ENCODE data around the gene NRARP. TPM values are rescaled to one million over a fixed set of nuclear protein-coding genes. Genes with fewer than 3 reads are reported as not detected.
"Not testable (repeated sequence)": the region's sequence is repeated elsewhere in the genome, so short reads cannot be mapped to it uniquely, and the experiment has no call there.

Gene NRARP
- 0.25 TPM in 1 of 2 replicates, not detected in the other for total RNA-seq (2012; rRNA removed)

GRCh38 chr9:137302118-137302448 is at the start of gene NRARP:
Gene NRARP, minus strand, starts transcription at chr9:137302271. Its CDS starts 343 bp downstream, at chr9:137301928.
- peak within 1 kb of the TSS; percentile 62 for H3K4me3 ChIP-seq (ENCODE audit: low read length)
- H3K4me1 ChIP-seq (ENCODE audit: control insufficient read depth, insufficient read depth, low read length): peaks cover 28% of the 10 kb centered on the region
- H3K27me3 ChIP-seq (ENCODE audit: control insufficient read depth, insufficient read depth, low read length): peaks cover 45% of the 10 kb centered on the region
- H3K9me3 ChIP-seq (replicated peaks; ENCODE audit: low read length): no peaks in the 10 kb centered on the region
- H3K36me3 ChIP-seq (ENCODE audit: insufficient read depth, low read length): no peaks in the 10 kb centered on the region
- H3K9ac ChIP-seq (ENCODE audit: low read depth, low read length): no peak within 1 kb of the TSS
- H3K4me2 ChIP-seq (ENCODE audit: low read length): peak within 1 kb of the TSS; percentile 82

- H3K9ac ChIP-seq (ENCODE audit: low read depth, low read length): no peak overlapping the region
- no peak overlapping the region for H3K4me2 ChIP-seq (ENCODE audit: low read length)
- H3K4me3 ChIP-seq (ENCODE audit: low read length): no peak overlapping the region
- H3K36me3 ChIP-seq (ENCODE audit: insufficient read depth, low read length): no peaks in the 10 kb centered on the region
- H3K9me3 ChIP-seq (replicated peaks; ENCODE audit: low read length): peaks cover 6% of the 10 kb centered on the region
- H3K27me3 ChIP-seq (ENCODE audit: control insufficient read depth, insufficient read depth, low read length): no peaks in the 10 kb centered on the region
- H3K4me1 ChIP-seq (ENCODE audit: control insufficient read depth, insufficient read depth, low read length): no peaks in the 10 kb centered on the region
These were observed 48.9 kb upstream of the NRARP start for GRCh38 chr9:137350696-137351584.

GRCh38 chr9:137349471-137350033 is 47.5 kb upstream of the NRARP start:
- Histone ChIP-seq H3K4me1 (ENCODE audit: control insufficient read depth, insufficient read depth, low read length) (no peaks in the 10 kb centered on the region), H3K9ac (ENCODE audit: low read depth, low read length) (no peak overlapping the region), H3K4me3 (ENCODE audit: low read length) (no peak overlapping the region), H3K9me3 (replicated peaks; ENCODE audit: low read length) (no peaks in the 10 kb centered on the region), H3K36me3 (ENCODE audit: insufficient read depth, low read length) (no peaks in the 10 kb centered on the region), H3K4me2 (ENCODE audit: low read length) (no peak overlapping the region), H3K27me3 (ENCODE audit: control insufficient read depth, insufficient read depth, low read length) (no peaks in the 10 kb centered on the region)

GRCh38 chr9:137348769-137349470 is 46.8 kb upstream of the NRARP start:
- Histone ChIP-seq H3K9ac (ENCODE audit: low read depth, low read length) (no peak overlapping the region), H3K36me3 (ENCODE audit: insufficient read depth, low read length) (no peaks in the 10 kb centered on the region), H3K4me3 (ENCODE audit: low read length) (no peak overlapping the region), H3K4me1 (ENCODE audit: control insufficient read depth, insufficient read depth, low read length) (no peaks in the 10 kb centered on the region), H3K9me3 (replicated peaks; ENCODE audit: low read length) (no peaks in the 10 kb centered on the region), H3K4me2 (ENCODE audit: low read length) (no peak overlapping the region), H3K27me3 (ENCODE audit: control insufficient read depth, insufficient read depth, low read length) (no peaks in the 10 kb centered on the region)

GRCh38 chr9:137347928-137348327 is 45.9 kb upstream of the NRARP start:
- H3K4me3 ChIP-seq (ENCODE audit: low read length): no peak overlapping the region
- H3K4me2 ChIP-seq (ENCODE audit: low read length): no peak overlapping the region
- no peaks in the 10 kb centered on the region for H3K36me3 ChIP-seq (ENCODE audit: insufficient read depth, low read length)
- H3K27me3 ChIP-seq (ENCODE audit: control insufficient read depth, insufficient read depth, low read length): no peaks in the 10 kb centered on the region
- H3K9ac ChIP-seq (ENCODE audit: low read depth, low read length): no peak overlapping the region
- no peaks in the 10 kb centered on the region for H3K4me1 ChIP-seq (ENCODE audit: control insufficient read depth, insufficient read depth, low read length)
- H3K9me3 ChIP-seq (replicated peaks; ENCODE audit: low read length): no peaks in the 10 kb centered on the region

- Histone ChIP-seq H3K9ac (ENCODE audit: low read depth, low read length) (no peak overlapping the region), H3K9me3 (replicated peaks; ENCODE audit: low read length) (no peaks in the 10 kb centered on the region), H3K27me3 (ENCODE audit: control insufficient read depth, insufficient read depth, low read length) (no peaks in the 10 kb centered on the region), H3K4me1 (ENCODE audit: control insufficient read depth, insufficient read depth, low read length) (peaks cover 11% of the 10 kb centered on the region), H3K4me3 (ENCODE audit: low read length) (no peak overlapping the region), H3K36me3 (ENCODE audit: insufficient read depth, low read length) (no peaks in the 10 kb centered on the region), H3K4me2 (ENCODE audit: low read length) (no peak overlapping the region)
These were observed 40.4 kb upstream of the NRARP start for GRCh38 chr9:137342482-137342881.

GRCh38 chr9:137341227-137341626 is 39.2 kb upstream of the NRARP start:
- no peak overlapping the region for H3K4me2 ChIP-seq (ENCODE audit: low read length)
- no peak overlapping the region for H3K4me3 ChIP-seq (ENCODE audit: low read length)
- H3K27me3 ChIP-seq (ENCODE audit: control insufficient read depth, insufficient read depth, low read length): no peaks in the 10 kb centered on the region
- H3K9me3 ChIP-seq (replicated peaks; ENCODE audit: low read length): peaks cover 4% of the 10 kb centered on the region
- H3K9ac ChIP-seq (ENCODE audit: low read depth, low read length): no peak overlapping the region
- peaks cover 11% of the 10 kb centered on the region for H3K4me1 ChIP-seq (ENCODE audit: control insufficient read depth, insufficient read depth, low read length)
- H3K36me3 ChIP-seq (ENCODE audit: insufficient read depth, low read length): no peaks in the 10 kb centered on the region

- H3K4me1 ChIP-seq (ENCODE audit: control insufficient read depth, insufficient read depth, low read length): peaks cover 11% of the 10 kb centered on the region
- not testable (repeated sequence) for H3K4me3 ChIP-seq (ENCODE audit: low read length); H3K27me3 ChIP-seq (ENCODE audit: control insufficient read depth, insufficient read depth, low read length); H3K36me3 ChIP-seq (ENCODE audit: insufficient read depth, low read length); H3K4me2 ChIP-seq (ENCODE audit: low read length); H3K9ac ChIP-seq (ENCODE audit: low read depth, low read length); H3K9me3 ChIP-seq (replicated peaks; ENCODE audit: low read length)
These were observed 37.9 kb upstream of the NRARP start for GRCh38 chr9:137339908-137340462.

- H3K4me3 ChIP-seq (ENCODE audit: low read length): no peak overlapping the region
- peaks cover 11% of the 10 kb centered on the region for H3K4me1 ChIP-seq (ENCODE audit: control insufficient read depth, insufficient read depth, low read length)
- H3K27me3 ChIP-seq (ENCODE audit: control insufficient read depth, insufficient read depth, low read length): no peaks in the 10 kb centered on the region
- no peaks in the 10 kb centered on the region for H3K36me3 ChIP-seq (ENCODE audit: insufficient read depth, low read length)
- H3K4me2 ChIP-seq (ENCODE audit: low read length): no peak overlapping the region
- H3K9ac ChIP-seq (ENCODE audit: low read depth, low read length): no peak overlapping the region
- H3K9me3 ChIP-seq (replicated peaks; ENCODE audit: low read length): peaks cover 4% of the 10 kb centered on the region
These were observed 37.2 kb upstream of the NRARP start for GRCh38 chr9:137339045-137339907.

- no peaks in the 10 kb centered on the region for H3K27me3 ChIP-seq (ENCODE audit: control insufficient read depth, insufficient read depth, low read length)
- H3K4me2 ChIP-seq (ENCODE audit: low read length): no peak overlapping the region
- H3K4me1 ChIP-seq (ENCODE audit: control insufficient read depth, insufficient read depth, low read length): peaks cover 11% of the 10 kb centered on the region
- no peak overlapping the region for H3K4me3 ChIP-seq (ENCODE audit: low read length)
- H3K9ac ChIP-seq (ENCODE audit: low read depth, low read length): no peak overlapping the region
- peaks cover 4% of the 10 kb centered on the region for H3K9me3 ChIP-seq (replicated peaks; ENCODE audit: low read length)
- no peaks in the 10 kb centered on the region for H3K36me3 ChIP-seq (ENCODE audit: insufficient read depth, low read length)
These were observed 34.7 kb upstream of the NRARP start for GRCh38 chr9:137336735-137337134.

Measured in skeletal muscle satellite cell (primary cell).